Sigmoid colon (tissue), 7 donors: ENCODE data around the gene KIF2A. TPM values are rescaled to one million over a fixed set of nuclear protein-coding genes. Genes with fewer than 3 reads are reported as not detected.

Source experiments
- DNase-seq: peaks from one replicate; pipeline ENCODE4 v3.0.0-alpha.2; 2019
- H3K27ac ChIP-seq, 4 donors: fragments of 200-600 bp; sonication (generic); one replicate each; pipeline ENCODE4 v1.5.1; 2016 to 2019; ENCODE audit warnings: mild to moderate bottlenecking in 1 of 4
- H3K27me3 ChIP-seq, 3 donors: fragments of 200-600 bp; sonication (generic); one replicate each; pipeline ENCODE4 v1.5.1; 2019; ENCODE audit warnings: mild to moderate bottlenecking in 1 of 3
- H3K36me3 ChIP-seq, 4 donors: fragments of 200-600 bp; sonication (generic); one replicate each; pipeline ENCODE4 v1.5.1; 2016 to 2019
- H3K4me1 ChIP-seq, 4 donors: fragments of 200-600 bp; sonication (generic); one replicate each; pipeline ENCODE4 v1.5.1; 2017 to 2019
- H3K4me3 ChIP-seq, 4 donors: fragments of 200-600 bp; sonication (generic); one replicate each; pipeline ENCODE4 v1.5.1; 2017 to 2019; ENCODE audit warnings: mild to moderate bottlenecking in 2 of 4, moderate library complexity in 1 of 4
- H3K9me3 ChIP-seq, 4 donors: fragments of 200-600 bp in 3 of 4; sonication (generic) in 3 of 4; one replicate each; pipeline versions ENCODE4 v1.5.1 to v1.6.1; 2013 to 2019
- CTCF ChIP-seq, 4 experiments: fragments of 450-650 bp in 3 of 4; fragments of 200-600 bp in 1 of 4; IDR thresholded peaks; one replicate each; pipeline ENCODE4 v1.5.1; 2016 to 2019; ENCODE audit warnings: antibody characterized with exemption in 4 of 4, mild to moderate bottlenecking in 3 of 4, moderate library complexity in 2 of 4
- EP300 ChIP-seq, 4 donors: sonication (generic); formaldehyde crosslinking; IDR thresholded peaks; one replicate each; pipeline ENCODE4 v1.6.1; 2017; ENCODE audit warnings: antibody characterized with exemption in 4 of 4
- POLR2A ChIP-seq, 2 donors: fragments of 450-650 bp; IDR thresholded peaks; one replicate each; pipeline ENCODE4 v1.6.1; 2016; ENCODE audit warnings: antibody characterized with exemption in 2 of 2, mild to moderate bottlenecking in 2 of 2, moderate library complexity in 2 of 2
- POLR2AphosphoS5 ChIP-seq, 4 donors: sonication (generic); formaldehyde crosslinking; IDR thresholded peaks; one replicate each; pipeline ENCODE4 v1.6.1; 2017; ENCODE audit warnings: antibody characterized with exemption in 4 of 4
- WGBS, 2 donors: extraction: QIAGEN DNeasy Blood & Tissue Kit; methylation state at CpG; one replicate each; pipeline ENCODE4 v1.1.7; 2013; 5-methylcytosine and 5-hydroxymethylcytosine counted together
- intact Hi-C: fragments of 100-400 bp; cut with DNase I; formaldehyde crosslinking; loops from one replicate; pipeline ENCODE4 v1.15.1; 2023
- polyA plus RNA-seq, 3 donors: library from polyadenylated mRNA; stranded (reverse); fragments of 200-250 nt; gene quantifications; one replicate each; pipeline ENCODE4 v1.2.3, GENCODE V29; 2013
- total RNA-seq, 4 donors: library from RNA; depleted of rRNA; stranded (reverse); fragments of >200 nt; gene quantifications; one replicate each; pipeline ENCODE4 v1.1.0, GENCODE V29; 2016
- donor health status: healthy with polysubstance abuse.
- donor health status: Bipolar disorder and iron deficiency.
- donor health status: healthy.

The KIF2A gene
- total and polyA plus RNA-seq, 7 donors, result 10.2 to 41.7 (median 29.6) TPM

- Histone ChIP-seq H3K27me3 (no peaks in the 10 kb centered on the region), H3K36me3 (no peaks in the 10 kb centered on the region), H3K27ac (no peak overlapping the region), H3K9me3 (no peaks in the 10 kb centered on the region), H3K4me1 (no peaks in the 10 kb centered on the region), H3K4me3 (no peak overlapping the region)
- TF ChIP-seq POLR2A (IDR thresholded peaks at IDR 0.05) (no peak), CTCF (IDR thresholded peaks at IDR 0.05) (no peak), POLR2AphosphoS5 (IDR thresholded peaks at IDR 0.05) (no peak), EP300 (IDR thresholded peaks at IDR 0.05) (no peak)
- intact Hi-C loops, result no loop called here
- no peak for DNase-seq
- 64 to 71% methylated on average over 5 of the region's 5 CpGs for WGBS, 2 donors
These were observed 23.9 kb upstream of the KIF2A start for GRCh38 chr5:62282064-62282463.

GRCh38 chr5:62283005-62283404 is 23.0 kb upstream of the KIF2A start:
- H3K27ac ChIP-seq, result no peak overlapping the region
- H3K9me3 ChIP-seq, result no peaks in the 10 kb centered on the region
- H3K4me1 ChIP-seq, result no peaks in the 10 kb centered on the region
- no peaks in the 10 kb centered on the region for H3K27me3 ChIP-seq
- no peak overlapping the region for H3K4me3 ChIP-seq
- intact Hi-C loops, result no loop called here
- no peaks in the 10 kb centered on the region for H3K36me3 ChIP-seq
- no peak for DNase-seq
- no peak for TF ChIP-seq POLR2A (IDR thresholded peaks at IDR 0.05)
- no peak for TF ChIP-seq CTCF (IDR thresholded peaks at IDR 0.05)
- TF ChIP-seq POLR2AphosphoS5 (IDR thresholded peaks at IDR 0.05), result no peak
- TF ChIP-seq EP300 (IDR thresholded peaks at IDR 0.05), result no peak

GRCh38 chr5:62283861-62284260 is 22.1 kb upstream of the KIF2A start:
- no peaks in the 10 kb centered on the region for H3K9me3 ChIP-seq
- 80 to 82% methylated on average over 2 of the region's 2 CpGs for WGBS, 2 donors
- no peaks in the 10 kb centered on the region for H3K4me1 ChIP-seq
- no peak overlapping the region for H3K27ac ChIP-seq
- no peak for DNase-seq
- no peaks in the 10 kb centered on the region for H3K36me3 ChIP-seq
- TF ChIP-seq POLR2A (IDR thresholded peaks at IDR 0.05) (no peak), EP300 (IDR thresholded peaks at IDR 0.05) (no peak), CTCF (IDR thresholded peaks at IDR 0.05) (no peak), POLR2AphosphoS5 (IDR thresholded peaks at IDR 0.05) (no peak)
- no peak overlapping the region for H3K4me3 ChIP-seq
- H3K27me3 ChIP-seq, result no peaks in the 10 kb centered on the region
- intact Hi-C loops, result no loop called here

GRCh38 chr5:62284946-62285891 is 20.8 kb upstream of the KIF2A start:
- 81 to 82% methylated on average over 6 of the region's 6 CpGs for WGBS, 2 donors
- no peaks in the 10 kb centered on the region for H3K4me1 ChIP-seq
- TF ChIP-seq POLR2AphosphoS5 (IDR thresholded peaks at IDR 0.05) (no peak), POLR2A (IDR thresholded peaks at IDR 0.05) (no peak), EP300 (IDR thresholded peaks at IDR 0.05) (no peak), CTCF (IDR thresholded peaks at IDR 0.05) (no peak)
- no peak for DNase-seq
- H3K4me3 ChIP-seq, result no peak overlapping the region
- H3K9me3 ChIP-seq, result no peaks in the 10 kb centered on the region
- H3K27me3 ChIP-seq, result no peaks in the 10 kb centered on the region
- H3K36me3 ChIP-seq, result no peaks in the 10 kb centered on the region
- H3K27ac ChIP-seq, result no peak overlapping the region
- intact Hi-C loops, result no loop called here
